ENCODE results near the gene MEX3D. TPM values are rescaled to one million over a fixed set of nuclear protein-coding genes. Genes with fewer than 3 reads are reported as not detected.
"Not testable (repeated sequence)": the region's sequence is repeated elsewhere in the genome, so short reads cannot be mapped to it uniquely, and the experiment has no call there.

The MEX3D gene
- total RNA-seq, 1 donor from 2014 or later = 11.4 TPM

DNA sequence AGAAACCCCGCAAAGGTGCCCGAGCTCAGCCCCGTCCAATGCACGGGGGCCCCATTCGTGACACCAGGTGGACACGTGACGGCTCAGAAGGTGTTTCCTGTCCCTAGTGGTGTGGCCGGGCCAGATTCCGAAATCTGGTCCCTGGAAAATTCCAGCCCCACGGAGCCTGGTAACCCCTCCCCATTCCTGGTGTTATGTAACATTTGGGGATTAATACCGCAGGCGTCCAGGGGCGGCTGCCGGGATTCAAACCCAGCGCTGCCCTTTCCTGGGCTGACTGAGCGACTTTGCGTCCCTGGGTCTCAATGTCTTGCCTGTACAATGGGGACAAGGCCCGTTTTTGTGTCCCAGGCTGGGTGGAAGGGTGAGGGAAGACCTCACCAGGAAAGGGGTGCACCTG is 45.3 kb downstream of the MEX3D start:
- DNase-seq (ENCODE audit: low spot score) = no peak

DNA sequence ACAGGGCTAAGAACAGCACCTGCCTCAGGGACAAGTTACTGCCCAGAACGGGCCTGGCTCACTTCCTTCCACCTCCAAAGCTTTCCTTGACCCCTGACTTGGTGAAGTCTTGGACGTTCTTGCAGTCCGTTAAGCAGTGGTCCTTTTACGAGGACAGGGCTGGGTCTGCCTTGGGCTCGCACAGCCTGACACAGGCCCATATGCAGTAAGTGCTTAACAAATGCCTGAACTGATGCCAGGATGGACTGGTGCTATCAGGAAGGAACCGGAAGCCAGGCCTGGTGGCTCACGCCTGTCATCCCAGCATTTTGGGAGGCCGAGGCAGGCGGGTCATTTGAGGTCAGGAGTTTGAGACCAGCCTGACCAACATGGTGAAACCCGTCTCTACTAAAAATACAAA is 46.1 kb downstream of the MEX3D start:
- DNase-seq (ENCODE audit: low spot score) (no peak), ATAC-seq (no peak)

More for the DNA sequence above, 45.3 kb downstream of the MEX3D start:
- no peak for ATAC-seq

DNA sequence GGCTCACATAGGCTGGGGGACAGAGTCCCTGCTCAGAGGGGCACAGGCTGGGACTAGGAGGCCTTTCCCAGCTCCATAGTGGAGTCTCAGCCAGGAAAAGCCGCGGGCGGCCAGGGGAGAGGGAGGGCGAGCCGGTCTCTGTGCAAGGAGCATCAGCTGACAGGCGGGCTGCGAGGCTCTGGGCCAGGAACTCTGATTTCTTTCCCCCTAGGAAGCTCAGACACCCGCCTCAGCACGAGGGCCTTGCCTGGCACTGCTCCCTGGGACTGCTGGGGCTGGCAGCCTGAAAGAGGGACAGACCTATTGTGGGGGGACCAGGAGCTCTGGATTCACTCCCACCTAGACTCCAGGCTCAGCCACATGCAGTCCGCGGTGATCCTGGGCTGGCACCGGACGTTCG is 46.5 kb downstream of the MEX3D start:
- ATAC-seq = no peak
- DNase-seq (ENCODE audit: low spot score) = no peak

DNA sequence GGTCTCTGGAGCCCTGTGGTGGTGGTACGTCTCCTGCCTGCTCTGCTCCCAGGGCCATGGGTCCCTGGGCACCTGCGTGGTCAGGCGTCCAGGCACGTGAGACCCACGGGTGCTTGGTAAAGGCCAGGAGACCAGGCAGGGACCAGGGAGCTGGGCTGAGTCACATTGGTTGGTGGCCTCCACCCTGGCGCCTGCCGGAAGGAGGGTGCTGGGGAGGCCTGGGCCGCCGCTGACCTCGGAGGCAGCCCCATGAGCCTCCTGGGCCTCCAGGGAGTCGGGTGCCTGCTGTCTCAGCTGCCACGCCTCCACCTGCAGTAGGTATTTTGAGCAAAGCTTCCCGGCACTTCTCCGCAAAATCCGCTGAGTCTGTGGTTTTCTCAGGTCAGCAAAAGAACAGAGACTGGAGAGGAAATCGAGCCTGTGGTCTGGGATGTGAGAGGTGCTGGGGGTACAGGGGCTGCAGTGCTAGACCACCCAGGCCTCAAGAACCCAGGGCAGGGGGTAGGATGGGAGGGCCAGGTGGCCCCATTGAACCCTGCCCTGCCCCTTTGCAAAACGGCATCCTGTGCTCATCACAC is 47.8 kb downstream of the MEX3D start:
- ATAC-seq (no peak), DNase-seq (ENCODE audit: low spot score) (no peak)

DNA sequence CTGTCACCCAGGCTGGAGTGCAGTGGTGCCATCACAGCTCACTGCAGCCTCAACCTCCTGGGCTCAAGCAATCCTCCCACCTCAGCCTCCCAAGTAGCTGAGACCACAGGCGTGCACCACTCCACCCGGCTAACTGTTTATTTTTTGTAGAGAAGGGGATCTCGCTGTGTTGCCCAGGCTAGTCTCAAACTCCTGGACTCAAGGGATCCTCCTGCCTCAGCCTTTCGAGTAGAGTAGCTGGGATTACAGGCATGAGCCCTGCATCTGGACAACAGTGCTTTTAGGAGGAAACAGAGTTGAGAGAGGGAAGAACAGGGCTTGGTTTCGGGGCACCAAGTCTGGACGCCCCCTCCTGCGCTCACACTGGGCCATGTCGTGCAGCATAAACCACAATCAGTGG is 48.3 kb downstream of the MEX3D start:
- DNase-seq (ENCODE audit: low spot score) = not testable (repeated sequence)

DNA sequence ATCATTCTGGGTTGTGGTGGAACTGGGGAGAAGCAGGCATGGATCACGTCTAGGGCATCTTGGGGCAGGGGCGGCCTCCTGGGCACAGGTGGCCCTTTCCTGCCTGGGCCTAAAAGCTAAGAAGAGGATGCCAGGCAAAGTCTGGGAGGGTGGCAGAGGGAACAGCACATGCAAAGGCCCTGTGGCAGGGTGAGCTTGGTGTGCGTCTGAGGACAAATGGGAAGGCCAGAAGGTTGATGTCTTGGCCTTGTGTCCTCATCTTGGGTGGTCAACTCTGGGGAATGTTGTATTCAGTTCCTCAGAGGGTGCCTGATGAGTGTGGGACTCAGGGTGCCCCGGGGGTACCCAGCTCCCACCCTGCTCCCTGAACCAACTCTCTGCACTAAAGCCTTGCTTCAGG is 49.7 kb downstream of the MEX3D start:
- DNase-seq (ENCODE audit: low spot score) (no peak), ATAC-seq (no peak)

More for the DNA sequence above, 48.3 kb downstream of the MEX3D start:
- ATAC-seq = not testable (repeated sequence)

DNA sequence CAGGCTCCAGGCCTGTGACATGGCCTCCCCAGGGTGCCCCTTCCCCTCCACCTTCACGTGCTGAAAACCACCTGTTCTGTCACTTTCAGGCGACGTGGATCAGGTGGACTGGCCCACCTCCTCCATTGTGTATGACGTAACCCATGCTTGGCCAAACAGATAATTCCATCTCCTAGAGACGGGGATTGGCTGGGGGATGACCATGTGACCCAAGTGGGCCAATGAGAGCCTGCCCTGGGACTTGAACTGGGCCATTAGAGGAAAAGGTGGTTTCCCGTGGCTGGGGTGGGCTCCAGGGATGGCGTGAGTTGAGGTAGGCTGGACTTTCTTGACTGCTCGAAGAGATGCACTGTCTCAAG is 51.8 kb downstream of the MEX3D start:
- DNase-seq (ENCODE audit: low spot score) (no peak), ATAC-seq (no peak)

DNA sequence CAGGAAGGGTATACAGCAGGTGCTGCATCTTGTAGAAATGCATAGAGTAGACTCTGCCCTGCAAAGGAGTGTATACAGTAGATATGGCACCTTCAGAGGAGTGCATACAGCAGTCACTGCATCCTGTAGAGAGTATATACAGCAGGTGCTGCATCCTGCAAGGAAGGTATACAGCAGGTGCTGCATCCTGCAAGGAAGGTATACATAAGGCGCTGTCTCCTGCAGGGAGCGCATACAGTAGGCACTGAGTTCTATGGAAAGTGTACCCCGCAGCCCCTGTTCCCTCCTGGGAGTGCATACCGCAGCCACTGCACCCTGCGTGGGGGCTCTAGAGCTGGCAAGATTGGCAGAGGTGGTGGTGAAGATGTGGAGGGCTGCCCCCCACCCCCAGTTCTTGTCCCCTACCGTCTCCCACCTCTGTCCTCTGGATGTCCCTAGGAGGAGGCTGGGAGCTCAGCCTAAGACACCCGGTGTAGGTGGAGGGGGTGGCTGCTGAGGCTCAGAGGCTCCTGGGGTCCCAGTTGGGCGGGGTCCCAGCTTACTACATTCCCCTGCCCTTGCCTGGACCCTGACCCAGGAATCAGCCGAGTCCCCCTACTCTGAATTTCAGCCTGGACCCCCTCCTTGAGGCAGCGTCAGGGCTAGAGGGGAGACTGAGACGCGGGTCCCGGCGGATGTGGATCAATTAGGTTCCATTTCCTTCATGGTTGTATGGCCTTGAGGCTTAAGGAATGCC is 53.0 kb downstream of the MEX3D start:
- DNase-seq (ENCODE audit: low spot score) (no peak), ATAC-seq (no peak)

DNA sequence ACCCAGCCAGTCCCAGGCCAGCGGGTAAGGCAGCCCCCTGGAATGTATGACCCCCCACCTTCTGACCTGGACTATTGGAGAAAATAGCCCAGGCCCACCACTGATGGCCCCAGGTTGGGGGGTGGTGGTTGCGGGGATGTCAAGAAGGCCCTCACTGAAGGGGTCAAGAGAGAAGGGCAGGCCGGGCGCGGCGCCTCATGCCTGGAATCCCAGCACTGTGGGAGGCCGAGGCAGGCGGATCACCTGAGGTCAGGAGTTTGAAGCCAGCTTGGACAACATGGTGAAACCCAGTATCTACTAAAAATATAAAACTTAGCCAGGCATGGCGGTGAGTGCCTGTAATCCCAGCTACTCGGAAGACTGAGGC is 53.8 kb downstream of the MEX3D start:
- ATAC-seq (no peak), DNase-seq (ENCODE audit: low spot score) (no peak)

DNA sequence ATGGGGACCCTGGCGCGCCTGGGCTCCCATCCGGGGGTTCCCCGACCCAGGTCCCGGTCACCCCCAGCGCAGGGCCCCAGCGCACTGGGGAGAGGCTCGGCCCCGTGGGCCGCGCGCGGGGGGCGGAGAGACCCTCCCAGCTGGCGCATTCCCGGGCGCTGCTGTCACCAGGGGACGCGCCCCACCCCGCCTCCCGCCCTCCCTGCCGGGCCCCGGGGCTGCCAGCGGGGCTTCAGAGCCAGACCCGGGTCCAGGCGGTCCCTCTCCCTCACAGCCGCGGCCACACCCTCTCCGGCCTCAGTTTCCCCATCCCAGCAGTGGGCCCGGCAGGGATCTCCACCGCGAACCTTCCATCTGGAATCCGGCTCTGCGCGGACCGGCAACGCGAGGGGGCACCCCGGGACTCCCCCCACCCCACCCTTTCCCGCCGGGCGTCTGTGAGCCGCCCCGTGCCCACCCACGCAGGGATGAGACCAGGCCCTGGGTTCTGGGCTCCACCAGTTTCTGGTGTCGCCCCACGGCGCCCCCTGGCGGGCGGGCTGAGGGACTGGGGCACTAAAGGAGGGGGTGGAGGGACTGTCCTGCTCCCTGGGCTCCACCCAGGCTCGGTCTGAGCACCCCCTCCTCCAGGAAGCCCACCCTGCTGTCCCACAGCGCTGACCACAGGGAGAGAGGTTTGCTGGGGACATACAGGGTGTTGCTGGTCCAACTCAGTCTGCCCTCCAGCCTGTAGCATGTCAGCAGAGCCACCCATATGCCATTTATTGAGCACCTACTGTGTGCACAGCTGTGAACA is 54.4 kb downstream of the MEX3D start:
- DNase-seq (ENCODE audit: low spot score) (peak; percentile 66), ATAC-seq (peak; percentile 81)

DNA sequence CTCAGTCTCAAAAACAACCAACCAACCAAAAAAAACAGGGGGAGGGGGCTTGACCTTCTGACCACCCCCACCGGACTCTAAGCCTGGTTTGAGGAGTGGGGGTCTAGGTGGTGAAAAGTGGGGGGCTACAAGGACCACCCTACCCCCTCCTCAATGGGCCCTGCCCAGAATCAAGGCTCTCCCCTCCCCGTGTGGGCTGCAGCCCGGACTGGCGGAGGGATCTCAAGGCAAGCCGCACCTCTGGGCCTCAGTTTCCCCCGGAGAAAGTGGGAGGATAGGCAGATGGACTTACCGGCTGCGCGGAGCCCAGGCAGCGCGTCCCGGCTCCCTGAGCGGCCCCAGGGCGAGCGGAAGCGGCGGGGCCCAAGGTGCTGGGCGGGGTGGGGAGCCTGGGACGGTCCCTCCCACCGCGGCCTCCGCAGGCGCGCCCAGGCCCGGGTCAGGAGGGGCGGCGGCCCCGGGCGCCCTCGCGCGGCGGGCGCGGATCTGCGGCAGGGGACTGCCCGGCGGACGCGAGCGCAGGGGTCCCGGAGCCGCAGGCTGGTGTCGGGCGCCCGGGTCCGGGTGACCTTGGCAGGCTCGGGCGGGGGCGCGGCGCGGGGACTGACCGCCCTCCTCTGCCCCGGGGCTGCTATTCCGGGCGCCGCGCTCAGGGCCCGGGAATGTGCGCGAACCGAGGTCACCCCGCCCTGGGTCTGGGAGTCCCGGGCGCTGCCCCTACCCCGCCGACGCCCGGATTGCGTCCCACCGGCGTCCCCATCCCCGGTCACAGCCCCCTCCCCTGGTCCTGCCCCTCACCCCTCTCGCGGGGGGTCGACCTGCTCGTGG is 55.2 kb downstream of the MEX3D start, which contains the start of gene ADAMTSL5:
ADAMTSL5 (minus strand) TSS at position 349 of the 828 bp plus-strand sequence. CDS start 2,076 bp downstream, outside the sequence.
- DNase-seq (ENCODE audit: low spot score) (no peak), ATAC-seq (peak; percentile 63)

DNA sequence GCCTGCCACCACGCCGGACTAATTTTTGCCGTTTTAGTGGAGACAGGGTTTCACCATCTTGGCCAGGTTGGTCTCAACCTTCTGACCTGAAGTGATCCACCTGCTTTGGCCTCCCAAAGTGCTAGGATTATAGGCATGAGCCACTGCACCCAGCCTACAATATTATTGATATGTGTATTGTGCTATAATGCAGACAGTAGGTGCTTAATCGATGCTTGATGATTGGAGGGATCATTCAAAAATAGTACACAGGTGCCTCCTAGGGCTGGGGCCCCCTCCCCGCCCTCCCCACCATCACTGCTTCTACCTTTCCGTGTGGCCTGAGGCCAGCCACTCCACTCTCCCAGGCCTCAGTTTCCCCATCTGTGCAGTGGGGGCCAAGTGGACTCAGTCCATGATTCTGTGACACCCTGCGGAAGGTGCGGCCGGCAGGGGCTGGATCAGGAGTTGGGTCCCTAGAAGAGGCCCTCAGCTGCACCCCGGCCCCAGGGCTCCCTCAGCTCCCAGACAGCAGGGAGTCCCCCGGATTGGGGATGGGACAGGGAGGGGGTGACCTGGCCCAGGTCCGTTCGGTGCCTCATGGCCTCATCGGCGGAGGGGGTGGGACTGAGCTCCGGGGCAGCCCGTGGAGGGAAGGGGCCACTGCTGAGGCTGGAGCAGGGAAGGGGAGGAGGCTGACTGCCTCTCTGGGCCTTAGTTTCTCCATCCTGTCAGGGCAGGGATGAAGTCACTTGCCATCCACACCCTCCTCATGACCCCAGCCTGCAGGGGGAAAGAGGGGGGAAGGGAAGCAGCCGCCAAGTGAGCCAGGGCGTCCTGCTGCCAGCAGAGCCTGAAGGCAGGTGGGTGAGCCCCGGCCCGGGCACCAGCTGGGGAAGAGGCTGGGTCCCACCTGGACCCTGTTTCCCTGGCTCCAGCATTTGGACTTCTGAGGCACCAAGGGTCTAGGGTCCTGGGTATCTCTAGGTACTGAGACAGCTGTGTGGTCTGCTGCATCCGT is 56.5 kb downstream of the MEX3D start:
- DNase-seq (ENCODE audit: low spot score) = no peak

DNA sequence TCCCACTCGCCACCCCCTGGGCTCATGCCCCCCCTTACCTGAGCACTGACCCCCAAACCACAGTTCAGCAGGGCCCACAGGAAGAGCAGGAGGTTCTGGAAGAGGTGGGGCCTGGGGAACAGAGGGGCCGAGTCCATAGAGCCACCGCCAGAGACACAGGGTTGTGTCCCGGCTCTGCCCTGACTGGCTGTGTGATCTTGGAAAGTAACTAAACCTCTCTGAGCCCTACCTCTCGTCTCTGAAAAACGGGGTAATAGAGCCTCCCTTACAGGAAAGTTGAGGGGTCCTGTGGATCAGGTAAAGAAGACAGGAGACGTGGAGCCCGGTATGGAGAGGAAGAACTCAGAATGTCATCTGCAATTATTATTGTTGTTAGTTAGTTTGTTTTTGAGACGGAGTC is 57.3 kb downstream of the MEX3D start:
- DNase-seq (ENCODE audit: low spot score) (no peak), ATAC-seq (no peak)

More for the DNA sequence above, 56.5 kb downstream of the MEX3D start:
- ATAC-seq = no peak

DNA sequence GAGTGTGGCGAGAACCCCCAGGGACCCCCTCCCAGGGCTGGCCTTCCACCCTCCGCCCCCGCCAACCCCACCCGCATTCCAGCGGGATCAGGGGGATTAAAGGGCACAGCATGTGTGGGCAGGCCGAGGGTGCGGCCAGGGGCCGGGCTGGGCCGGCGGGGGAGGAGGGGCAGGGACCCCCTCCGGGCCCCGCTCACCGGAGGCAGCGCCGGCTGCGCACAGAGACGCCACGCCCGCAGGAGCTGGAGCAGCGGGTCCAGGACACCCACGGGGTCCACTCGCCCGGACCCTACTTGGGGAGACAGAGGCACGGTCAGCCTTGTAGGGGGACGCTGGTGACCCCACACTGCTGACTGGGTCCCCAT is 57.7 kb downstream of the MEX3D start:
- no peak for ATAC-seq
- DNase-seq (ENCODE audit: low spot score) = no peak

DNA sequence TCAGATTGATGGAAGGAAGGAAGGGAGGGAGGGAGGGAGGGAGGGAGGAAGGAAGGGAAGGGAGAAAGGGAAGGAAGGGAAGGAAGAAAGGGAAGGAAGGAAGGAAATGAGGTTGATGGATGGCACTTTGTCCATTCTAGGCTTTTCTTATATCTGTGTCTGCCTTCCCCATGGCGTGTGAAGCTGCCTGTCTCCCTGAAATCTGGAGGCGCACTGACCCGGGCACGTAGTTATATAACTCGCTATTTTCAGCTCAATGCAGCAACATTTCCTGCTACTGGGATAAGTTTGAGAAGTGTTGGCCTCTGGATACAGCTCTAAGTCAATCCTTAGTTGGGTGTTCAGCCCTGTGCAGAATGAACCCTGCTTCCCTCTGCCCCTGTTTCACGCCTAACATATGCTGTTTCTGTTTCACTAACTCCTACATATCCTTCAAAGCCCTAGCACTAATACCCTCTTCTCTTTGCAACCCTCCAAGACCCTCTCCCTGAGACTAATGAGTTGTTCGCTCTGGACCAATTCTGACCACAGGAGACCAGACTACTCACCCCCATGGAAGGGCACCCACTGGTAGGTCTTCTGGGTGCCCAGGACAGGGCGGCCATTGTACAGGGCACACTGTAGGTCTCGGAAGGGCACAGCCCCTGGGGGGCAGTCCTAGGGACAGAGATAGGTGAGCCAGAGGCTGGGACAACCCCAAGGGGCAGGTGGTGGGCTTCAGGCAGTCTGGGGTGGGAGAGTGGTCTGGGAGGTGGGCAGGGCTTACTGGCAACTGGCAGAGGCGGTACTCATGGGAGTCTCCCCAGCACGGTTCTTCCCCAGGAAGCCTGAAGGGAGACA is 58.3 kb downstream of the MEX3D start:
- ATAC-seq = no peak
- no peak for DNase-seq (ENCODE audit: low spot score)

DNA sequence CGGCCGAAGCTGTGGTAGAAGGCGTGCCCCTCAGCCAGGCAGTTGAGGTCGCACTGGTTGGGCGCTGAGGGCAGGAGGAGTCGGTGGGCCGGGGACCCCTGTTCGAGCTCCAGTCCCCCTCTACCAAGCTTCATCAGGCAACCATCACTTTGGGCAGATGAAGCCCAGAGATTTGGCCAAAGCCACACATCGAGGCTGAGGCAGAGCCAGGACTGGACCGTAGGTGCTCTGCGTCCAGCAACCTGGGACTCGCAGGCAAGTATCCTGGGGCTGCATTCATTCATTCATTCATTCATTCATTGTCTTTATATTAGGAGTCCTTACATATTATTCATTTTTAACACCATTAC is 59.6 kb downstream of the MEX3D start:
- DNase-seq (ENCODE audit: low spot score) = no peak
- no peak for ATAC-seq

DNA sequence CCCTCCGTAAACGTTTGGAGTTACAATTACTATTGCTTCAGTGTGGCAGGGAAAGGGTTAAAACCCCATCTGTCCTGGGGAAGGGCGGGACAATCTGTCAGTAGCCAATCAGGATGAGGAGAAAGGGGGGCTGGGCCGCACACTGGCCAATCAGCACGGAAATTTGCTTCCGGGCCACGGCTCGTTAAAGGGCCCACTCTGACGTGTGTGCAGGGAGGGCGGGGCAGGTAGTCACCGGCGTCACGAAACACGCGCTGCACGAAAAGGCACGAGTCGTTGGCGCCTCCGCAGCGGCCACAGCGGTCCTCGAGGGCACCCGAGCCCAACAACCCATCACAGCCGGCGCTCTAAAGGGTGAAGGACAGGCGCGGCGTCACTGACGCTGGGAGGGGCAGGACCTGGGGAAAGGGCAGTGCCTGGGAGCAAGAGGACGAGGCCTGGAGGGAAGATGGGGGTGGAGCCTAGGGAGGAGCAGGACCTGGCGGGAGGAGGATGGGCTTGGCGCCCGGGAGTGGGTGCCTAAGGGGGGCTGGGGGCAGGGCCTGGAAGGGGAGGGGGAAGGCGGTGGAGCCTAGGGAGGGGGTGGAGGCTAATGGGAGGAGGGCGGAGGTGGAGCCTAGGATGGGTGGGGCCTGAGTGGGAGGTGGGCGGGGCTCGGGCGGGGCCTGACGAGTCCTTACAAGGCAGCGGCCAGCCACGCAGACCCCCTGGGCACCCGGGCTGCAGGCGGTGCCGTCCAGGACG is 60.2 kb downstream of the MEX3D start:
- DNase-seq (ENCODE audit: low spot score) = peak; percentile 87
- peak; percentile 85 for ATAC-seq

DNA sequence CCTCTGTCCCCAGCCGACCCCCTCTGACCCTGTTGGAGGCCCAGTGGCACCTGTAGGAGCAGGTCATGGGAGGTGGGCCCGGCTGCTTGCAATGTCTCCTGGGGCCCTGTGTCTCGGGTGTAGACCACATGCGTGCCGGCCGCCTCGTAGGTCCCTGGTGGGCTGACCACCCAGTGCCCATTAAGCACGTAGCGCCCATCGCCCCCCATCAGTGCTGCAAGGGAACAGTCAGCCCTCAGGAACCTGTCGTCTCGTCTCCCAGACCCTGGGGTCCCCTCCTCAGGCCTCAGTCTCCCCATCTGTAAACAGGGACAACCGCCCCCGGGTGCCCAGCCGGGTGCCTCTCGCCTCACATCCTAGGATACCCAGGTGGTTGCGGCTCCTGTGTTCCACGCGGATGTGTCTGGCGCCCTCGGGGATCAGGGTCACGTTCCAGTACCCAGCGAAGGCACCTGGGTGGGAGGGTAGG is 60.9 kb downstream of the MEX3D start:
- ATAC-seq (no peak), DNase-seq (ENCODE audit: low spot score) (no peak)

All from left lobe of liver (tissue), 2 donors.